Measurements from ENCODE around the gene MAPK1. TPM values are rescaled to one million over a fixed set of nuclear protein-coding genes. Genes with fewer than 3 reads are reported as not detected.

The MAPK1 gene
- total and polyA plus RNA-seq, 9 of the 15 experiments (the other 6 are each of a cell fraction or from before 2014, with no cell fraction given): 46.3 to 575 (median 283) TPM

GRCh38 chr22:21818487-21819182, 48.8 kb downstream of the MAPK1 start:
- ChIA-PET CTCF (ENCODE audit: low intra/inter-chr PET ratio) (interaction anchor here (0.6 to 1.9 kb wide), 2 partner anchors 41 to 120 kb away, joined by 3 to 6 read pairs; no protein-coding TSS in a partner anchor), POLR2A (interaction anchor here (0.7 to 10.4 kb wide), 13 partner anchors 9 to 109 kb away, joined by 3 to 117 read pairs (median 5); partner anchors contain the start of gene MAPK1)
- Histone ChIP-seq H3K9ac (ENCODE audit: insufficient read depth in 1 of 2, low read depth in 2 of 2, low read length in 2 of 2) (peak overlapping the region in 1 of 2 experiments; percentile 2; a peak in 1 of 4 replicates), H3K9me1 (ENCODE audit: control insufficient read depth, insufficient read depth, low read length) (peaks cover 17% of the 10 kb centered on the region), H3K79me2 (ENCODE audit: control insufficient read depth, insufficient read depth, low read length) (peaks cover 95% of the 10 kb centered on the region), H3K4me2 (ENCODE audit: insufficient read depth, low read length) (no peak overlapping the region), H4K20me1 (replicated peaks; ENCODE audit: control insufficient read depth, insufficient read depth, low read length) (peaks cover 35% of the 10 kb centered on the region), H3K27ac (ENCODE audit: extremely low read depth, low read depth, low read length) (no peak overlapping the region), H3K4me3 (no peak overlapping the region), H3K9me3 (replicated peaks; ENCODE audit: control insufficient read depth, insufficient read depth, low read depth, low read length) (no peaks in the 10 kb centered on the region), H3K36me3 (ENCODE audit: control insufficient read depth, insufficient read depth, low read length) (peaks cover 14% of the 10 kb centered on the region; the same call in 2 of the 3 replicates), H3K4me1 (replicated peaks in 1 of 2; ENCODE audit: control insufficient read depth in 2 of 2, insufficient read depth in 2 of 2, low read length in 2 of 2) (peaks cover 30 to 37% of the 10 kb centered on the region in 2 experiments), H2AFZ (ENCODE audit: low read depth, low read length) (no peak overlapping the region), H3K27me3 (ENCODE audit: control insufficient read depth in 2 of 2, insufficient read depth in 2 of 2, low read length in 2 of 2) (no peaks in the 10 kb centered on the region)
- FAIRE-seq: no peak
- intact Hi-C loops (cut with micrococcal nuclease) (no loop called here), in situ Hi-C loops (cut with MboI) (no loop called here)
- peak; percentile 22 for ATAC-seq
- BruUV-seq (replicated peaks): no TSS peak
- peak in 2 of 4 experiments; percentile 56 to 62 for DNase-seq (ENCODE audit: extremely low read depth in 1 of 4, low spot score in 3 of 4)
- no peak for TF ChIP-seq GTF2A2 (tag; IDR thresholded peaks at IDR 0.05)
- 0 out of 2 replicates have a peak, but pooled peaks have one; percentile 30 for TF ChIP-seq E2F5 (CRISPR knock-in tag; IDR thresholded peaks at IDR 0.05)
- peak; percentile 53; the same call in 1 of the 2 replicates for TF ChIP-seq ZBTB33 (CRISPR knock-in tag; IDR thresholded peaks at IDR 0.05)
- WGBS (ENCODE audit: insufficient coverage, low coverage, missing lambda C conversion rate): 72% methylated on average over 8 of the region's 8 CpGs
